Measurements from ENCODE around the gene RUNX1. TPM values are rescaled to one million over a fixed set of nuclear protein-coding genes. Genes with fewer than 3 reads are reported as not detected.
A peak's percentile ranks its signal among the peaks of the same experiment; 100 is the strongest.

The RUNX1 gene
- total RNA-seq, 2 donors from 2014 or later: 97.0 to 110 TPM

DNA sequence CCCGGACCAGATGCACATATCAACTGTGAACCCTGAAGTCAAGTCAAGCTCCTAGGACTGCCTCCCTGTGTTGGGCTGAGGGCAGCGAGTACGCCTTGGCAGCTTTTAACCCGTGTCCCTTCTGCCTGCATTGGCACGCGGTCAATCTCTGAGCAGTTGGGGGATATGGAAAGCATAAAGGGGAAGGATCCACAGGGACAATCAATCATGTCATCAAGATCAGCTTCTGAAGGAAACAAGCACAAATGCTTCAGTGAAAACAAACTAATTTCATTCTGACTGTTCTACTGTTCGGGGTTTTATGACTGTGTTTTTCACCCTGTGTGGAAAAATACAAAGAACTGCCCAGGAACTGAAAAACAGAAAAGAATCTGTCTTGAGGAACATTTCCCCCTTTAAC lies 106.2 kb downstream of the RUNX1 start:
- Mint-ChIP-seq H3K4me1 (peaks cover 69% of the 10 kb centered on the region), H3K4me3 (peak overlapping the region; percentile 8), H3K27me3 (no peaks in the 10 kb centered on the region), H3K36me3 (ENCODE audit: low read depth) (peaks cover 2% of the 10 kb centered on the region), H3K27ac (no peak overlapping the region)
- no peak for DNase-seq
- ATAC-seq: no peak
- no peaks in the 10 kb centered on the region for H3K9me3 ChIP-seq (ENCODE audit: control insufficient read depth, low read length, poor library complexity, severe bottlenecking)

DNA sequence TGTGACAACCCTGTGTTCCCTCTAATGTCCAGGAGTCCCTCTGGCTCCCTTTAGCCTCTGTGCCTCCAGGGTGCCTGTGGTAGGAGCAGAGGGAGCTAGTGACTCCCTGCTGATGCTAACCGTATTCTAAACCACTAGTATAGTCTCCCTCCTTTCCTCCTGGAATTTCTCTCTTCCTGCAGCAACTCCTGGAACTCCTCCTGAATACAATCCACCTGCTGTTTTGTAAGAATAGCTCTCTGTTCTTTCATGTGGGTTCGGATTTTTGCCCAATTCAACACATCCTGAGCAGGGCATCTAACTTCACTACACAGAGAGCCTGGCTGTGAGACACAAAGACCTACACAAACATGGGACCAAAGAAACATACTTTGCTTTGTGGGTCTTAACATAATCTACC lies 107.9 kb downstream of the RUNX1 start:
- Mint-ChIP-seq H3K4me1 (peaks cover 69% of the 10 kb centered on the region), H3K4me3 (no peak overlapping the region), H3K36me3 (ENCODE audit: low read depth) (peaks cover 2% of the 10 kb centered on the region), H3K27me3 (no peaks in the 10 kb centered on the region), H3K27ac (peak overlapping the region; percentile 82)
- DNase-seq (no peak), ATAC-seq (no peak)
- H3K9me3 ChIP-seq (ENCODE audit: control insufficient read depth, low read length, poor library complexity, severe bottlenecking): no peaks in the 10 kb centered on the region

DNA sequence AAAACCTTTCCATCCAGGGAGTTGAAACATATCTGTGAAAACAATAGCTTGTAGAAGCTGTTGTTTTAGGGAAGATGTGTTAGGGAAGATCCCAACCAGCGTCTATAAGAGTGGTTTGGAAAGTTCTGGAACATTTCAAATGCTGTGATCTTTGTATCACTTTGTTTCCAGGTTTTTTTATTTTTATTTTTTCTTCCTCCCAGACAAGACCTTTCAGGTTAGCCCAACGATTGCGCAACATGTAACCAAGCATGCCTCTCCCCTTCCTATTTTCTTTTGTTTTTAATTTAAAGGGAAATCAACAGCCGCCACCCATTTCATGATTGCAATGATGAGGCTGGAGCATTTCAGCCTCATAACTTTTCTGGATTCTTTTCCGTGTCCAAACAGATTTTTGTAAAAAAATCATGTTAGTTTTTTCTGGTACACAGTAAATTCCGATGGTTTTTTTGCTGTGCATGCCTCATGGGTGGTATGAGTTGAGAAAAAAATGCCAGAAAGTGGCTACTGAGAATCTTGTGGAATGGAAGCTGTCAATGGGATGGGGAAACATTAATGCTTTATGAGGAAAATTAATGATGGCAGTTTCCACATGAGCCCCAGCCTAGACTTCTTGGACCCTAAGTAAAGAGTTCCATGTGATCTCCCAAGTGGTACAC lies 109.3 kb downstream of the RUNX1 start:
- Mint-ChIP-seq H3K27ac (peak overlapping the region; percentile 87), H3K4me3 (no peak overlapping the region)
- no peak for ATAC-seq

DNA sequence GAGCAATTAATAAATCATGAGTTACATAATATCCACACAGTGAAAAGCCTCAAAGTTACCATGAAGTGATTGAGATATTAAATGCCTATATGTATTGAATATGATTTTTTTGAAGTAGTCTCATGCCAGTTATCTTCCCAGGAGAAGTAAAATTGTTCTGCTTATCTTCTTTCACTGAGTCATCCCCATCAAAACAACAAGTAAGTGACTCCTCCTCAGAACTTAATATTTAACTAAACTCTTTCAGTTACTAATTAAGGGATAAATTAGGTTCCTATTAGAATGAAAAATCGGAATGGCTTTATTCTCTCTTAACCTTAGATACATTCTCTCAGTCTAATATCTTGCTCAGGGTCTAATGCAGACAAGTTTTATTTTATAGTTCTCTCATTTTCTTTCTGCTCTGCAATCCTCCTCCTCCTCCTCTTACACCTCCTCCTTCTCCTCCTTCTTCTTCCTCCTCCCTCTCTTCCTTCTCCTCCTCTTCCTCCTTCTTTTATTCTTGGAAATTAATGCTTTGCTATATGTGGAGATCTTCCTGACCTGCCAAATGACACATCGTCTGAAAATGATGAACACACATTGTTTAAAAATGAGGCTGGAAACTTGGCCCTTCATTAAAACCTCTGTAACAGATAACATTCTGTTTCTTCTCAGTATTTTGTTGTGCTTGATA lies 110.9 kb downstream of the RUNX1 start:
- Mint-ChIP-seq H3K27ac (peak overlapping the region; percentile 87), H3K27me3 (no peaks in the 10 kb centered on the region), H3K36me3 (ENCODE audit: low read depth) (peaks cover 2% of the 10 kb centered on the region), H3K4me1 (peaks cover 80% of the 10 kb centered on the region), H3K4me3 (peak overlapping the region; percentile 16)
- ATAC-seq (no peak), DNase-seq (no peak)
- no peaks in the 10 kb centered on the region for H3K9me3 ChIP-seq (ENCODE audit: control insufficient read depth, low read length, poor library complexity, severe bottlenecking)

More for the DNA sequence above, 109.3 kb downstream of the RUNX1 start:
- H3K9me3 ChIP-seq (ENCODE audit: control insufficient read depth, low read length, poor library complexity, severe bottlenecking): no peaks in the 10 kb centered on the region
- Mint-ChIP-seq H3K27me3 (no peaks in the 10 kb centered on the region), H3K36me3 (ENCODE audit: low read depth) (peaks cover 2% of the 10 kb centered on the region), H3K4me1 (peaks cover 70% of the 10 kb centered on the region)
- DNase-seq: no peak

DNA sequence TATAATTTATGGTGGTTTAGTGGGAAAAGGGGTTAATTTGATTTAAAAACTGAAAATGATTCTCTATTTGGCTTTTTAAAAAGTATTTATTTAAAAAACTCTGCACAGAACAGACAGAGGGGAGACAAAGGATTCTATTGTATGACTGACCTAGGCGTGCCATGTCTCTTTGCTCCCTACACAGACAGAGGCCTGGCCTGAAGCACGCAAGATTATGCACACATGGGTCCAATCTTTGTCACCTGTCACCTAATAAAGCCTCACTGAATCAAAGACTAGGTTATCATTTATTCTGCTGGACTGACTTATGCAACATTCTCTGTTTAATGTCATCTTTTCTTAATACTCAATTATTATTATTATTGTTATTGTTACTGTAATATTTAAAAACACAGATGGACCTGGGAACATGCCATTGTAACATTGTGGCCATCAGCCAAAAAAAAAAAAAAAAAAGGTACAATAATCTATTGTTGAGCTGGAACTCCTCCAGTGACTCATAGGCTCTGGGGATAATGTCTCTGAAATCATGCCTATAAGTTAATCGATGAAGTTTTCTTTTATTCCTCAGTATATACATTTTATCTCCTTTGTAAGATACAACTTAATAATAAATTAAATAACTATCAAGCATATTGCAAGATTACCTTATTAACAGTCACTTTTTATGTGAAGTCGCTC lies 112.1 kb downstream of the RUNX1 start:
- peak overlapping the region; percentile 66 for H3K4me3 Mint-ChIP-seq
- peak overlapping the region; percentile 96 for H3K27ac Mint-ChIP-seq
- DNase-seq (no peak), ATAC-seq (no peak)
- peaks cover 82% of the 10 kb centered on the region for H3K4me1 Mint-ChIP-seq
- no peaks in the 10 kb centered on the region for H3K9me3 ChIP-seq (ENCODE audit: control insufficient read depth, low read length, poor library complexity, severe bottlenecking)
- no peaks in the 10 kb centered on the region for H3K27me3 Mint-ChIP-seq
- peaks cover 2% of the 10 kb centered on the region for H3K36me3 Mint-ChIP-seq (ENCODE audit: low read depth)

DNA sequence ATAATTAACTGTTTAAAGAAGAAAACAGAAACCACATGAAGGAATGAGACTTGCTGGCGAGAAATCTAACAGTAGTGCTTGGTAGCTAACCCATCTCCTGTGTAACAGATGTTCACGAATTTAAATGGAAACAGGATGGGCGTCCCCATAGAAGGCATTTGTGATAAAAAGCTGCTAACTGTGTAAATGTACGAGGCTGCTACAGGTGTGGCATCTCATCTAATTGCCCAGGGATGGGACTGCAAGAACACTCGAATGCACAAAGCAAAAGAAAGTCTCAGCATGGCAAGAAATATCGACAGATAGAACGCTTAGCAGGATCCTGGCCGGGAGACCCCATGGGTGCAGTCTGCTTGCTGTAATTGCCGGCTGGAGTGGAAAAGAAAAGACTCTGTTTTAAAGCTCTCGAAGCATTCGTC lies 112.7 kb downstream of the RUNX1 start:
- Mint-ChIP-seq H3K27ac (peak overlapping the region; percentile 96), H3K4me3 (peak overlapping the region; percentile 66), H3K36me3 (ENCODE audit: low read depth) (peaks cover 2% of the 10 kb centered on the region), H3K4me1 (peaks cover 84% of the 10 kb centered on the region), H3K27me3 (no peaks in the 10 kb centered on the region)
- ATAC-seq (peak; percentile 22), DNase-seq (no peak)
- no peaks in the 10 kb centered on the region for H3K9me3 ChIP-seq (ENCODE audit: control insufficient read depth, low read length, poor library complexity, severe bottlenecking)

DNA sequence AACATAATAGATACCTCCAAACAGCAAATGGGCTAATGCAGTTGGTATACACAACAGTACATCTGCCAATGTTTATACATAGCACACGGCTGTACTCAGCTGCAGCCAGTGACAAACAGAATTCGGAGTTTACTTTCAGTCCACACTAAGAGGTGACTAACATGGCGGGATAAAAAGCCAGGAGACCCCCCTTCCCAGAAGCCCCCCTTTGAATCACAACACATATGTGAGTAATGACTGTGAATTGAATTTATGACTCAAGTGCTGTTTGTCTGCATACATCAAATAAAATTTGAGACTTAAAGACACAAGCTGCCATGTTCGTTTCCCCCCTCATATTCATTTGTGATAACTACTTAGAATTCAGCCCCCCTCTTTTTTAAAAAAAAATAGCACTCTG lies 113.2 kb downstream of the RUNX1 start:
- Mint-ChIP-seq H3K4me1 (peaks cover 81% of the 10 kb centered on the region), H3K27ac (peak overlapping the region; percentile 96), H3K36me3 (ENCODE audit: low read depth) (peaks cover 2% of the 10 kb centered on the region), H3K27me3 (no peaks in the 10 kb centered on the region), H3K4me3 (peak overlapping the region; percentile 7)
- ATAC-seq: no peak
- DNase-seq: no peak
- H3K9me3 ChIP-seq (ENCODE audit: control insufficient read depth, low read length, poor library complexity, severe bottlenecking): no peaks in the 10 kb centered on the region

DNA sequence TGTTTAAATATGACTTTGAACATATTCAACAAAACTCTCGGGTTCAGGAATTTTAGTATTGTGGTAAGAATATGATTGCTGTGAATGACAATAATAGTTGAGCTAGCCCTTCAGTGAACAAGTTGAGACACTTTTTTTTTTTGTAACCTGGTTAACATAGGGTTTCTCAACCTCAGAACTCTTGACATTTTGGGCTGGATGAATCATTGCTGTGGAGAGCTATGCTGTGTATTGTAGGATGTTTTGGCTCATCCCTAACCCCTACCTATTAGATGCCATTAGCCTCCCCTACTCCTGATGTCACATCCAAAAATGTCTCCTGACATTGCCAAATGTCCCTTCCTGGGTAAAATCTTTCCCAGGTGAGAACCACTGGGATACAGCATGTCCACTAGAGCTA lies 113.7 kb downstream of the RUNX1 start:
- peak overlapping the region; percentile 7 for H3K4me3 Mint-ChIP-seq
- no peaks in the 10 kb centered on the region for H3K27me3 Mint-ChIP-seq
- no peak for ATAC-seq

DNA sequence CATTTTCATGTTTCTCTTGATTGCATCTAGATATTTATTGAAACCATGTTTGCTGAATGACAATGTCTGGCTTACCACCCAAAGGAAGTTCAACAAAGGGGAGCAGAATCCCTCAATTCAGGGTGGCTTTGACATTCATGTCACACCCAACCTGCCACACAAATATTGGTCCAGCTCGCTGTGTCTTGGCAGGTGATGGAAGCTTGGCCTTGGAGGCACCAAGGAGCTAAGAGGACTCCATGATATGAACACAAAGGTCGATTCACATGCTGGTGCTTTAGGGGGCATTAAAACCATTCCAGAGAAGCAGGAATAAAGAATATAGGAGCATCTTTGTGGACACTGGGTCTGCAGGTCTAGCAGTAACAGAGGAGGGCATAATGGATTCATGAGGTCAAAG lies 114.8 kb downstream of the RUNX1 start:
- Mint-ChIP-seq H3K27me3 (no peaks in the 10 kb centered on the region), H3K27ac (peak overlapping the region; percentile 96), H3K36me3 (ENCODE audit: low read depth) (peaks cover 2% of the 10 kb centered on the region), H3K4me1 (peaks cover 72% of the 10 kb centered on the region), H3K4me3 (peak overlapping the region; percentile 83)
- no peaks in the 10 kb centered on the region for H3K9me3 ChIP-seq (ENCODE audit: control insufficient read depth, low read length, poor library complexity, severe bottlenecking)
- ATAC-seq: no peak
- no peak for DNase-seq

More for the DNA sequence above, 113.7 kb downstream of the RUNX1 start:
- H3K9me3 ChIP-seq (ENCODE audit: control insufficient read depth, low read length, poor library complexity, severe bottlenecking): no peaks in the 10 kb centered on the region
- Mint-ChIP-seq H3K4me1 (peaks cover 81% of the 10 kb centered on the region), H3K36me3 (ENCODE audit: low read depth) (peaks cover 2% of the 10 kb centered on the region), H3K27ac (peak overlapping the region; percentile 96)
- DNase-seq: no peak

DNA sequence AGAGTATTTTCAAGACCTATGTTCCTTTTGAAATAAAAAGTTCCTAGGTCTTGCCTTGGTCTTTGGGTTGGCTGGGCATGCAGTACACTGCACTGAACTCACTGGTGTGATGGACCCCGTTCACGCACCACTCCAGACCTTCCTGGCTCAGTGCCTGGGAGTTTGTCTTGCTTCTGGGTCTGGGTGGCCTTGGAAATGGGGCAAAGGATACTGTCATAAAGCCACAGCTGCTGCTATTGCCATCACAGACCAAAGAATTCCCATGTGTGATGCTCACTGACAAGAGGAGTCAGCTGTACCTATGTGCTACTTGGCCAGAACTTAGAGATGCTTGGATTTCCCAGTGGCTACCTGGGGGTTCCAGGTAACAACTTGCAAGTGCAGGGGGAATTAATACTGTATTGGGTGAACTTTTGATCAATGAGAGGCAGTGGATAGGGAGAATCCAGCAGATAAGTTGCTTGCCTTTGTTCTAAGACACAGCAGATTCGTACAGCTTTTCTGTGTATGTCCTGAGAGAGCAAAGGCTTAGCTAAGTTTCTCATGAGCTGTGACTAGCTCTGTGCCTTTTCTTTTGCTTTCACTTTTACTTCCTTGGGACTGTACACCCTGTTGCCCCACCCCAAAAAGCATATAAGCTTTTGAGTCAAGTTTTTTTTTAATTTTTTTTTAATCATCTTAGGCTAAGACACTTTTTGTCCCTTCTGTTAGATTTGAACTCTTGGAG lies 115.3 kb downstream of the RUNX1 start:
- peak overlapping the region; percentile 83 for H3K4me3 Mint-ChIP-seq
- peaks cover 4% of the 10 kb centered on the region for H3K36me3 Mint-ChIP-seq (ENCODE audit: low read depth)
- ATAC-seq: peak; percentile 94
- DNase-seq: peak in 1 of 3 donors; percentile 12
- H3K4me1 Mint-ChIP-seq: peaks cover 75% of the 10 kb centered on the region
- H3K27ac Mint-ChIP-seq: peak overlapping the region; percentile 96
- no peaks in the 10 kb centered on the region for H3K9me3 ChIP-seq (ENCODE audit: control insufficient read depth, low read length, poor library complexity, severe bottlenecking)
- no peaks in the 10 kb centered on the region for H3K27me3 Mint-ChIP-seq

DNA sequence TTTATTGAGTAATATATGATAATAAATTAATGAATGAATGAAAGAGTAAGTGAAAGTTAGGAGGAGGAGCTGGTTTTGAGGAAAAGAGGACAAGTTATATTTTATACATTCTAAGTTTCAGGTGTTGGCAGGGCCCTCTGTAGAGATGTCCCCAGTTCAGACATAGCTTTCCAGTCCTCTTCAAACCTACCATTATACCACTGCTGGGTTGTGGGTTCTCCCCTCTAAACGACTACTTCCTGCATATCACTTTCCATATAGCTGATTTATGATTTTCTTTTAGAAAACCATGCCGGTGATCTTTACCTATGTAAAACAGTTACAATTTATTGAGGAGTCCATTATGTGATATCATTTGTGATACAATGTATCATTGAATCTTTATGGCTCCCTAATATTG lies 116.9 kb downstream of the RUNX1 start:
- Mint-ChIP-seq H3K27me3 (no peaks in the 10 kb centered on the region), H3K36me3 (ENCODE audit: low read depth) (peaks cover 2% of the 10 kb centered on the region), H3K27ac (peak overlapping the region; percentile 96), H3K4me1 (peaks cover 65% of the 10 kb centered on the region), H3K4me3 (peak overlapping the region; percentile 51)
- ATAC-seq (no peak), DNase-seq (no peak)
- no peaks in the 10 kb centered on the region for H3K9me3 ChIP-seq (ENCODE audit: control insufficient read depth, low read length, poor library complexity, severe bottlenecking)

DNA sequence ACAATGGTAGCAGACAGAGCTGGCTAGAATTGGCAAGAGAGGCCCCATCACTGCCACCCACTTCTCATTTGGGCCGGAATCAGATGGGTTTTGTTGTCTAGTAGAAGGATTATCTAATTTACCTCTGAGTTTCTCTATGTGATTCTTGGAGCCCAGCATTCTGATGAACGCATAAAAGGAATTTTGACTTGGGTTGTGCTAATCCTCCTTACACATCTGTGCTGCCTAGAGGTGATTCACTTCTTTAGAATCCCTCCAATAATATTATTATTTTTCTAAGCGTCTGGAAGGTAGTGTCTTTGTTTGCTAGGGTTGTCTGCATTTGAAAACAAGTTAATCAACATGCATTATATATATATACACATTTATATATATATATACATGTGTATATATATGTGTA lies 118.1 kb downstream of the RUNX1 start:
- H3K36me3 Mint-ChIP-seq (ENCODE audit: low read depth): peaks cover 2% of the 10 kb centered on the region
- H3K4me3 Mint-ChIP-seq: no peak overlapping the region
- H3K4me1 Mint-ChIP-seq: peaks cover 66% of the 10 kb centered on the region
- H3K27me3 Mint-ChIP-seq: no peaks in the 10 kb centered on the region
- DNase-seq (no peak), ATAC-seq (no peak)
- no peak overlapping the region for H3K27ac Mint-ChIP-seq
- no peaks in the 10 kb centered on the region for H3K9me3 ChIP-seq (ENCODE audit: control insufficient read depth, low read length, poor library complexity, severe bottlenecking)

DNA sequence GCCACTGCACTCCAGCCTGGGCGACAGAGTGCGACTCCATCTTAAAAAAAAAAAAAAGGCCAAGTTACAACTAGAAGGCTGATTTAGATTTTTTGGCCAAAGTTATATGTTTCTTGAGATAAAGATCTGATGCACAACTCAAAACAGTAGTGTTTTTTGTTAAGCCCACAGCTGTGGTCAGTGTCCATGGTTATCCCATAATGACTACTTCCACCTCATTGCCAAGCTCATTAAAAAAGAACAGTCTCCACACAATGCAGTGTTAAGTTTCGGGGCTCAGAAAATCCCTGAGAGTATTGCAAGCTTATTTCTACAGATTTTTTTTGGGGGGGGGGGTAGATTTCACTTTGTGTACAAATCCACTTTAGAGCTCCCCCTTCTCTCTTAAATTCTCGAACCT lies 120.5 kb downstream of the RUNX1 start:
- peaks cover 59% of the 10 kb centered on the region for H3K4me1 Mint-ChIP-seq
- H3K9me3 ChIP-seq (ENCODE audit: control insufficient read depth, low read length, poor library complexity, severe bottlenecking): no peaks in the 10 kb centered on the region
- H3K36me3 Mint-ChIP-seq (ENCODE audit: low read depth): peaks cover 6% of the 10 kb centered on the region
- no peaks in the 10 kb centered on the region for H3K27me3 Mint-ChIP-seq
- ATAC-seq (no peak), DNase-seq (no peak)
- H3K27ac Mint-ChIP-seq: no peak overlapping the region
- H3K4me3 Mint-ChIP-seq: no peak overlapping the region
